Karpas-422 (cell line): ENCODE measurements around the gene PHF10. TPM values are rescaled to one million over a fixed set of nuclear protein-coding genes. Genes with fewer than 3 reads are reported as not detected.

Experiments used
- DNase-seq: peaks from one replicate; pipeline ENCODE4 v3.0.0-alpha.2; 2015
- H2AFZ ChIP-seq: fragments of 200-600 bp; sonication (generic); 2 replicates; pipeline ENCODE4 v1.6.1; 2014; ENCODE audit warnings: antibody characterized with exemption, low read length, mixed read lengths
- H3K27ac ChIP-seq: fragments of 200-600 bp; sonication (generic); 2 replicates; pipeline ENCODE4 v1.5.1; 2014; ENCODE audit warnings: mild to moderate bottlenecking, low read length, moderate library complexity
- H3K27me3 ChIP-seq: fragments of 200-600 bp; sonication (generic); 2 replicates; pipeline ENCODE4 v1.6.1; 2014; ENCODE audit warnings: low read length, mixed read lengths
- H3K36me3 ChIP-seq: fragments of 200-600 bp; sonication (generic); 2 replicates; pipeline ENCODE4 v1.6.1; 2014; ENCODE audit warnings: low read length, mixed read lengths; ENCODE audit not compliant: insufficient read depth
- H3K4me1 ChIP-seq: fragments of 200-600 bp; sonication (generic); 2 replicates; pipeline ENCODE4 v1.6.1; 2014; ENCODE audit warnings: mild to moderate bottlenecking, low read length, mixed read lengths
- H3K4me2 ChIP-seq: fragments of 200-600 bp; sonication (generic); 2 replicates; pipeline ENCODE4 v1.6.1; 2014; ENCODE audit warnings: low read length, low read depth, mild to moderate bottlenecking; ENCODE audit not compliant: poor library complexity, severe bottlenecking
- H3K4me3 ChIP-seq: fragments of 200-600 bp; sonication (generic); 2 replicates; pipeline ENCODE4 v1.5.1; 2014; ENCODE audit warnings: mild to moderate bottlenecking, antibody characterized with exemption, low read length, mixed read lengths
- H3K79me2 ChIP-seq: fragments of 200-600 bp; sonication (generic); 2 replicates; pipeline ENCODE4 v1.6.1; 2014; ENCODE audit warnings: mild to moderate bottlenecking, low read length, mixed read lengths
- H3K9ac ChIP-seq: fragments of 200-600 bp; sonication (generic); 2 replicates; pipeline ENCODE4 v1.6.0; 2014; ENCODE audit warnings: low read length
- H3K9me2 ChIP-seq: fragments of 200-600 bp; sonication (generic), shearing (Covaris generic); replicated peaks from 2 replicates; pipeline ENCODE4 v1.6.0; 2014; ENCODE audit warnings: mild to moderate bottlenecking, low read length, moderate library complexity; ENCODE audit not compliant: insufficient read depth
- H3K9me3 ChIP-seq: fragments of 300-700, 200-600 bp; sonication (generic); 2 replicates; pipeline ENCODE4 v1.6.1; 2014; ENCODE audit warnings: low read length, mixed read lengths
- H4K20me1 ChIP-seq: fragments of 200-600 bp; sonication (generic); 2 replicates; pipeline ENCODE4 v1.6.1; 2014; ENCODE audit warnings: mild to moderate bottlenecking, antibody characterized with exemption, low read length, low read depth; ENCODE audit not compliant: insufficient read depth
- total RNA-seq: library from RNA; depleted of rRNA; stranded (reverse); fragments of >200 nt; shearing (Covaris generic); gene quantifications from 2 replicates; pipeline ENCODE4 v1.2.3, GENCODE V29; 2014; ENCODE audit warnings: low replicate concordance

PHF10 gene
- total RNA-seq, 1 experiment from 2014 or later, result 53.2 TPM

DNA sequence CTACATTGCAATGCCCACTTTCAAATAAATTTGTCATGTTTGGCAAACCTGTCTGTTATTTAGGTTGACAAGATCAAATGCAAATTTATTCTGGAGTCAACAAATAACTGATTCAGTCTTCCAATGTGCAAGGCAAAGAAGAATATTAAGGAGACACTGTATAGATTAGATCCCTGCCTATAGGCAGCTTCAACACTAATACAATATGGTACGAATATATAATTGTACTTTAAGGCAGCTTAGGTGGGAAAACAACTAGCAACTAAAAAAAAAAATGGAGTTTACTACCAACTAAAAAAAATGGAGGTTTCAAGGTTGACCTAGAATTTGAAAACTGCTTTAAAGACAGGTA is 1.7 kb upstream of the PHF10 start:
- H3K9ac ChIP-seq, result no peak overlapping the region
- no peaks in the 10 kb centered on the region for H3K9me3 ChIP-seq
- peaks cover 24% of the 10 kb centered on the region for H3K79me2 ChIP-seq
- H3K9me2 ChIP-seq, result no peaks in the 10 kb centered on the region
- H3K27me3 ChIP-seq, result no peaks in the 10 kb centered on the region
- H2AFZ ChIP-seq, result no peak overlapping the region
- no peak overlapping the region for H3K4me3 ChIP-seq
- no peak overlapping the region for H3K27ac ChIP-seq
- H3K4me1 ChIP-seq, result peaks cover 26% of the 10 kb centered on the region
- H3K4me2 ChIP-seq, result no peak overlapping the region
- H3K36me3 ChIP-seq, result no peaks in the 10 kb centered on the region; the same call in 1 of the 2 replicates
- H4K20me1 ChIP-seq, result peaks cover 6% of the 10 kb centered on the region; the same call in 1 of the 2 replicates
- DNase-seq, result no peak

- no peak for DNase-seq
- no peaks in the 10 kb centered on the region for H3K27me3 ChIP-seq
- peak overlapping the region; percentile 72 for H3K9ac ChIP-seq
- peak overlapping the region; percentile 64 for H3K4me3 ChIP-seq
- no peaks in the 10 kb centered on the region for H3K9me2 ChIP-seq
- no peak overlapping the region for H3K27ac ChIP-seq
- H3K79me2 ChIP-seq, result peaks cover 31% of the 10 kb centered on the region
- H3K4me1 ChIP-seq, result peaks cover 32% of the 10 kb centered on the region
- peak overlapping the region; percentile 92 for H2AFZ ChIP-seq
- H3K36me3 ChIP-seq, result peaks cover 4% of the 10 kb centered on the region
- peak overlapping the region; percentile 72 for H3K4me2 ChIP-seq
- H3K9me3 ChIP-seq, result no peaks in the 10 kb centered on the region
- peaks cover 6% of the 10 kb centered on the region; the same call in 1 of the 2 replicates for H4K20me1 ChIP-seq
Measured at GRCh38 chr6:169725125-169726048, 1.1 kb upstream of the PHF10 start.

GRCh38 chr6:169723991-169724493 is 258 bp downstream of the PHF10 start:
- Histone ChIP-seq H3K4me2 (no peak overlapping the region), H3K9me2 (no peaks in the 10 kb centered on the region), H3K79me2 (peaks cover 44% of the 10 kb centered on the region), H3K4me3 (peak overlapping the region; percentile 55; the same call in 1 of the 2 replicates), H3K4me1 (peaks cover 43% of the 10 kb centered on the region), H2AFZ (no peak overlapping the region), H3K36me3 (peaks cover 15% of the 10 kb centered on the region), H3K9ac (peak overlapping the region; percentile 72), H3K27ac (no peak overlapping the region), H3K27me3 (no peaks in the 10 kb centered on the region), H3K9me3 (no peaks in the 10 kb centered on the region), H4K20me1 (peaks cover 6% of the 10 kb centered on the region; the same call in 1 of the 2 replicates)
- peak; percentile 66 for DNase-seq

- Histone ChIP-seq H3K9me3 (no peaks in the 10 kb centered on the region), H3K36me3 (peaks cover 18% of the 10 kb centered on the region), H3K27ac (peak overlapping the region; percentile 79), H3K79me2 (peaks cover 50% of the 10 kb centered on the region), H3K4me2 (peak overlapping the region; percentile 86), H3K4me1 (peaks cover 43% of the 10 kb centered on the region), H3K4me3 (peak overlapping the region; percentile 95), H2AFZ (no peak overlapping the region), H3K9ac (peak overlapping the region; percentile 75), H3K9me2 (no peaks in the 10 kb centered on the region), H4K20me1 (peaks cover 6% of the 10 kb centered on the region; the same call in 1 of the 2 replicates), H3K27me3 (no peaks in the 10 kb centered on the region)
- DNase-seq, result peak; percentile 83
Measured at GRCh38 chr6:169723200-169723909, 945 bp downstream of the PHF10 start.

GRCh38 chr6:169722362-169723199 is 1.7 kb downstream of the PHF10 start:
- peak overlapping the region; percentile 86 for H3K4me2 ChIP-seq
- H3K9me2 ChIP-seq, result no peaks in the 10 kb centered on the region
- DNase-seq, result peak; percentile 73
- peaks cover 6% of the 10 kb centered on the region; the same call in 1 of the 2 replicates for H4K20me1 ChIP-seq
- H3K4me1 ChIP-seq, result peaks cover 43% of the 10 kb centered on the region
- H3K9me3 ChIP-seq, result no peaks in the 10 kb centered on the region
- no peak overlapping the region for H2AFZ ChIP-seq
- no peaks in the 10 kb centered on the region for H3K27me3 ChIP-seq
- H3K9ac ChIP-seq, result peak overlapping the region; percentile 75
- H3K4me3 ChIP-seq, result peak overlapping the region; percentile 95
- H3K27ac ChIP-seq, result peak overlapping the region; percentile 79
- peaks cover 25% of the 10 kb centered on the region for H3K36me3 ChIP-seq
- H3K79me2 ChIP-seq, result peaks cover 56% of the 10 kb centered on the region

GRCh38 chr6:169720207-169720855 is 4.0 kb downstream of the PHF10 start:
- DNase-seq, result peak; percentile 55
- peaks cover 62% of the 10 kb centered on the region for H3K4me1 ChIP-seq
- no peak overlapping the region for H3K4me3 ChIP-seq
- peak overlapping the region; percentile 79; the same call in 1 of the 2 replicates for H3K27ac ChIP-seq
- H3K4me2 ChIP-seq, result peak overlapping the region; percentile 86
- H2AFZ ChIP-seq, result no peak overlapping the region
- peaks cover 73% of the 10 kb centered on the region for H3K79me2 ChIP-seq
- peaks cover 6% of the 10 kb centered on the region; the same call in 1 of the 2 replicates for H4K20me1 ChIP-seq
- H3K9me3 ChIP-seq, result no peaks in the 10 kb centered on the region
- no peaks in the 10 kb centered on the region for H3K27me3 ChIP-seq
- H3K36me3 ChIP-seq, result peaks cover 47% of the 10 kb centered on the region
- no peaks in the 10 kb centered on the region for H3K9me2 ChIP-seq
- H3K9ac ChIP-seq, result no peak overlapping the region

GRCh38 chr6:169719117-169719516 is 5.2 kb downstream of the PHF10 start:
- Histone ChIP-seq H3K9ac (no peak overlapping the region), H3K36me3 (peaks cover 52% of the 10 kb centered on the region), H4K20me1 (peaks cover 6% of the 10 kb centered on the region; the same call in 1 of the 2 replicates), H3K4me3 (no peak overlapping the region), H3K27ac (no peak overlapping the region), H3K9me3 (no peaks in the 10 kb centered on the region), H2AFZ (no peak overlapping the region), H3K4me1 (peaks cover 67% of the 10 kb centered on the region), H3K27me3 (no peaks in the 10 kb centered on the region), H3K9me2 (no peaks in the 10 kb centered on the region), H3K4me2 (no peak overlapping the region), H3K79me2 (peaks cover 80% of the 10 kb centered on the region)
- no peak for DNase-seq
